PFSK-1 (cell line): ENCODE results near the gene CENPU.

Experiments used
- FOXP2 ChIP-seq: optimal IDR thresholded peaks from 2 replicates; pipeline ENCODE3; 2011; ENCODE audit warnings: borderline replicate concordance, control low read depth, inconsistent platforms; ENCODE audit not compliant: insufficient read depth; ENCODE audit errors: extremely low read length, extremely low read depth
- POLR2AphosphoS5 ChIP-seq: IDR thresholded peaks from 2 replicates; pipeline ENCODE4 v1.6.1; 2012; ENCODE audit warnings: low read depth, mild to moderate bottlenecking, control low read depth, low read length, moderate library complexity
- REST ChIP-seq, 2 experiments: IDR thresholded peaks; 2 replicates each; pipeline versions ENCODE4 v1.6.1 to v1.8.0; 2011 to 2012; ENCODE audit warnings: low read depth in 2 of 2, low read length in 2 of 2, control low read depth in 1 of 2, inconsistent platforms in 1 of 2, mild to moderate bottlenecking in 1 of 2, moderate library complexity in 1 of 2; ENCODE audit not compliant: insufficient read depth in 1 of 2
- SIN3A ChIP-seq: IDR thresholded peaks from 2 replicates; pipeline ENCODE4 v1.6.1; 2012; ENCODE audit warnings: mild to moderate bottlenecking, low read length, moderate library complexity, borderline replicate concordance; ENCODE audit not compliant: insufficient read depth
- TAF1 ChIP-seq: IDR thresholded peaks from 2 replicates; pipeline ENCODE4 v1.6.1; 2012; ENCODE audit warnings: low read length, control low read depth, borderline replicate concordance; ENCODE audit not compliant: insufficient read depth

GRCh38 chr4:184672741-184673140 is 61.2 kb downstream of the CENPU start:
- TF ChIP-seq REST (IDR thresholded peaks at IDR 0.05; ENCODE audit: insufficient read depth in 1 of 2, low read depth in 2 of 2, low read length in 2 of 2) (no peak), POLR2AphosphoS5 (no peak), TAF1 (no peak), FOXP2 (no peak), SIN3A (no peak)
